Loucy (cell line): ENCODE results near the gene CENPX.

Source experiments
- H2AFZ ChIP-seq: fragments of 200-600 bp; sonication (generic); 2 replicates; pipeline ENCODE4 v1.6.0; 2016; ENCODE audit warnings: antibody characterized with exemption, mild to moderate bottlenecking, low read length, moderate library complexity
- H3F3A ChIP-seq: fragments of 200-600 bp; 2 replicates; pipeline ENCODE4 v1.6.0; 2016; ENCODE audit warnings: antibody characterized with exemption, low read depth, mild to moderate bottlenecking
- H3K27me3 ChIP-seq: fragments of 200-600 bp; sonication (generic); 2 replicates; pipeline ENCODE4 v1.6.1; 2014; ENCODE audit warnings: low read length, mild to moderate bottlenecking; ENCODE audit not compliant: insufficient read depth, poor library complexity, severe bottlenecking
- H3K36me3 ChIP-seq: fragments of 200-600 bp; sonication (generic); 2 replicates; pipeline ENCODE4 v1.6.1; 2016; ENCODE audit warnings: low read length; ENCODE audit not compliant: insufficient read depth
- H3K4me1 ChIP-seq: fragments of 200-600 bp; sonication (generic); 2 replicates; pipeline ENCODE4 v1.5.1; 2014; ENCODE audit warnings: low read length, mild to moderate bottlenecking; ENCODE audit not compliant: insufficient read depth, poor library complexity, severe bottlenecking
- H3K4me2 ChIP-seq: fragments of 200-600 bp; sonication (generic); 2 replicates; pipeline ENCODE4 v1.6.0; 2014; ENCODE audit warnings: antibody characterized with exemption, low read length, low read depth, mild to moderate bottlenecking; ENCODE audit not compliant: poor library complexity, severe bottlenecking
- H3K4me3 ChIP-seq: fragments of 200-600 bp; sonication (generic); 2 replicates; pipeline ENCODE4 v1.5.1; 2014; ENCODE audit warnings: low read length, mild to moderate bottlenecking, mixed read lengths; ENCODE audit not compliant: poor library complexity, severe bottlenecking
- H3K79me2 ChIP-seq: fragments of 200-600 bp; sonication (generic); 2 replicates; pipeline ENCODE4 v1.6.1; 2014; ENCODE audit warnings: low read length; ENCODE audit not compliant: insufficient read depth
- H3K9ac ChIP-seq: fragments of 200-600 bp; sonication (generic); 2 replicates; pipeline ENCODE4 v1.6.0; 2014; ENCODE audit warnings: mild to moderate bottlenecking, low read depth, low read length, moderate library complexity; ENCODE audit not compliant: poor library complexity, severe bottlenecking
- H3K9me2 ChIP-seq: fragments of 200-600 bp; sonication (generic); replicated peaks from 2 replicates; pipeline ENCODE4 v1.6.1; 2016; ENCODE audit warnings: low read depth, low read length, mixed read lengths
- H3K9me3 ChIP-seq: fragments of 200-600 bp; sonication (generic); 2 replicates; pipeline ENCODE4 v1.6.1; 2014; ENCODE audit warnings: mild to moderate bottlenecking, antibody characterized with exemption, low read length, low read depth; ENCODE audit not compliant: insufficient read depth
- H4K20me1 ChIP-seq: fragments of 200-600 bp; sonication (generic); 2 replicates; pipeline ENCODE4 v1.6.0; 2014; ENCODE audit warnings: antibody characterized with exemption, low read length, mild to moderate bottlenecking; ENCODE audit not compliant: insufficient read depth, poor library complexity, severe bottlenecking
- EZH2phosphoT487 ChIP-seq: fragments of 200-600 bp; IDR thresholded peaks from 2 replicates; pipeline ENCODE4 v1.6.1; 2018; ENCODE audit warnings: antibody characterized with exemption, mild to moderate bottlenecking, moderate library complexity, borderline replicate concordance
- TF ChIP-seq, protein P1 (sequence below): fragments of 200-600 bp; sonication (generic); conservative IDR thresholded peaks from 2 replicates; pipeline ENCODE4 v1.5.1; 2014; ENCODE audit warnings: mild to moderate bottlenecking, antibody characterized with exemption, low read length

CENPX gene

DNA sequence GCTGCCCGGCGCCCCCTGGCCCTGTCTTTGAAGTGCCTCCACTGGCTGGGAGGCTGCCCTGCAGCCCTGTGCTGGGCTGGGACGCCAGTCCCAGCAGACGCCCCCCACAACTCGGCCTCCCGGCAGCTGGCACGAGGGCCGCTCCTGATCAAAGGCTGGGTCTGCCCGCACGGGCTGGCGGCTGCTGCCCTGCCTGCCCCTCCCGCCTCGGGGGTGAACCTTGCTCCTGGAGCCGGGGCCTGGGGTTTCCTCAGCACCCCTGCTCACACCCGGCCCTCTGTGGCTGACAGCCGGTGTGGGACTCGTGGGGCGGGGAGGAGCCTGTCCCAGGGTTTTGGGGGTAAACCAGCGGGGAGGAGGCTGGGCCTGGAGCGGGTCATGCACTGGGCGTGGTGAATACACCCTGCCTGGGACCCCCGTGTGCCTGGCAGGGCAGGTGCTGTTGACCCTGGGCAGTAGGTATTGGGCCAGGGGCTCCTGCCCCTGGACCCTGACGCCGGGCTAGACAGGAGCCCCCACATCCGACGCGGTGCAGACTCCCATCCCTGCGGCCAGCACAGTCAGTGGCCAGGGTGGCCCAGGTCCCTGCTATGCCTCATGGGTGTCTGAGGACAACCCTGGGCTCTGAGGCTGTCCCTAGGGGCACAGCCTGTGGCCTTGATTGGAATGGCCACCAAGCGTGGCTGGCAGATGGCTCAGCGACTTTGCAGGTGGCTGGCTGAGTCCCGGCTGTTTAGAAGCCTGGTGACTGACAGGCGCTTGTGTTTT, 21.7 kb downstream of the CENPX start:
- H3K9me3 ChIP-seq = no peaks in the 10 kb centered on the region

DNA sequence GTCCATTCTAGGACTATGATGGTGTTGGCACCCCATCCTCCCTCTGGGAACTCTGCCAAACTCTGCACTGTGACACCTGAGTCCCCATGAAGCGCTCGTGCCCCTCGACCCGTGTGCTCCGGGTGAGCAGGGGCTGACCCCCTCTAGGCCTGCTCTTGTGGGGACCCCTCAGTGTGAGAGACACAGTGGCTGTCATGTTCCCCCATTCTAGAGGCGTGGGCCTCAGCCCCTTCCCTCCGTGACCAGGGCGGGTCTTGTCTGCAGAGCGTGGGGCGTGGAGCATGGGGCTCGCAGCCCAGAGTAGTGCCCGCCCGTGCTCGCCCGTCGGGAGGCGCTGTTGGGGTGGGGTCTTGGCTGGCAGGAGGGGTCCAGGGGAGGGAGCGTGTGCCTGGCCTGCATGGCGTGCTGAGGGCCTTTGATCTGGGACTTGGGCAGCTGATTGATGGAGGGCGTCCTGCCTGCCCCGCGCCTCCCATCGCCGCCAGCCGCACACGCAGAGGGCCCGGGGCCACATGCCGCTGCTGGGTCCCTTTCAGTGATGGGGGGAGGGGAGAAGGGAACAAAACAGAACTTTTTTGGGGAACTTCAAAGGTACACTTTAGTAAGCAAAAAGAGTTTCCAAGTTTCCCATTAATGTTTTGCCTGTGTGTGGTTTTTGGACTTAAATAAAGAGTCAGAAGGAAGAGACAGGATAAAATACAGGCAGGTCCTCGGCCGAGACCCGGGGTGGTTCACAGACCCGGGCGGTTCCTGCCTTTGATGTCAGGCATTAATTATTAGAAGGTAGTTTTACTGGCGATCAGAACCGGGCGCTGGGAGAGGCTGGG, 22.5 kb downstream of the CENPX start:
- H3K79me2 ChIP-seq = no peaks in the 10 kb centered on the region
- H2AFZ ChIP-seq = no peak overlapping the region
- H3F3A ChIP-seq = no peaks in the 10 kb centered on the region
- no peaks in the 10 kb centered on the region for H3K27me3 ChIP-seq
- no peaks in the 10 kb centered on the region for H3K36me3 ChIP-seq
- H3K9me3 ChIP-seq = no peaks in the 10 kb centered on the region
- H3K4me1 ChIP-seq = no peaks in the 10 kb centered on the region
- H3K4me2 ChIP-seq = no peak overlapping the region
- no peak overlapping the region for H3K9ac ChIP-seq
- no peaks in the 10 kb centered on the region for H4K20me1 ChIP-seq
- no peaks in the 10 kb centered on the region for H3K9me2 ChIP-seq
- no peak overlapping the region for H3K4me3 ChIP-seq
- TF ChIP-seq, protein P1, sequence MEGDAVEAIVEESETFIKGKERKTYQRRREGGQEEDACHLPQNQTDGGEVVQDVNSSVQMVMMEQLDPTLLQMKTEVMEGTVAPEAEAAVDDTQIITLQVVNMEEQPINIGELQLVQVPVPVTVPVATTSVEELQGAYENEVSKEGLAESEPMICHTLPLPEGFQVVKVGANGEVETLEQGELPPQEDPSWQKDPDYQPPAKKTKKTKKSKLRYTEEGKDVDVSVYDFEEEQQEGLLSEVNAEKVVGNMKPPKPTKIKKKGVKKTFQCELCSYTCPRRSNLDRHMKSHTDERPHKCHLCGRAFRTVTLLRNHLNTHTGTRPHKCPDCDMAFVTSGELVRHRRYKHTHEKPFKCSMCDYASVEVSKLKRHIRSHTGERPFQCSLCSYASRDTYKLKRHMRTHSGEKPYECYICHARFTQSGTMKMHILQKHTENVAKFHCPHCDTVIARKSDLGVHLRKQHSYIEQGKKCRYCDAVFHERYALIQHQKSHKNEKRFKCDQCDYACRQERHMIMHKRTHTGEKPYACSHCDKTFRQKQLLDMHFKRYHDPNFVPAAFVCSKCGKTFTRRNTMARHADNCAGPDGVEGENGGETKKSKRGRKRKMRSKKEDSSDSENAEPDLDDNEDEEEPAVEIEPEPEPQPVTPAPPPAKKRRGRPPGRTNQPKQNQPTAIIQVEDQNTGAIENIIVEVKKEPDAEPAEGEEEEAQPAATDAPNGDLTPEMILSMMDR = no peak
- no peak for TF ChIP-seq EZH2phosphoT487

More for the DNA sequence above, 21.7 kb downstream of the CENPX start:
- no peaks in the 10 kb centered on the region for H3K27me3 ChIP-seq
- TF ChIP-seq, protein P1 = no peak
- TF ChIP-seq EZH2phosphoT487 = no peak
- H3K4me2 ChIP-seq = no peak overlapping the region
- no peaks in the 10 kb centered on the region for H3K9me2 ChIP-seq
- no peak overlapping the region for H2AFZ ChIP-seq
- no peaks in the 10 kb centered on the region for H3F3A ChIP-seq
- H3K79me2 ChIP-seq = no peaks in the 10 kb centered on the region
- H3K9ac ChIP-seq = no peak overlapping the region
- H3K4me3 ChIP-seq = no peak overlapping the region
- H3K4me1 ChIP-seq = no peaks in the 10 kb centered on the region
- H4K20me1 ChIP-seq = no peaks in the 10 kb centered on the region
- no peaks in the 10 kb centered on the region for H3K36me3 ChIP-seq

DNA sequence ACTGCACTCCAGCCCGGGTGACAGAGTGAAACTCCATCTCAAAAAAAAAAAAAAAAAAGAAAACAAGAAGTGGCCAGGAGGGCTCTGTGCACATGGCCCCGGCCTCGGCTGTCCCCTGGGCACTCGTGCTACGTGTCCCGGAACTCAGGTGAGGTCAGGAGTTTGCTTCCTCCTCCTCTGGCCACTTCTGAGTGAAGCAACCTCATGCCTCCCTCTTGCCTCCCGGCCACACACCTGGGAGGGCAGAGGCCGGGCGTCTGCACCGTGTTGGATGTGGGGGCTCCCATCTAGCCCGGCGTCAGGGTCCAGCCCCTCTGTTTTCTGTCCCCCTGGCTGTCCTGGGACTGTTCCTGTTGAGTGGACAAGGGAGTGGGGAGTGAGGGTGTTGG, 23.1 kb downstream of the CENPX start:
- Histone ChIP-seq H3K4me3 (no peak overlapping the region), H3K9me3 (no peaks in the 10 kb centered on the region), H3K9me2 (no peaks in the 10 kb centered on the region), H3K36me3 (no peaks in the 10 kb centered on the region), H3K4me1 (no peaks in the 10 kb centered on the region), H3F3A (no peaks in the 10 kb centered on the region), H4K20me1 (no peaks in the 10 kb centered on the region), H3K4me2 (no peak overlapping the region), H3K79me2 (no peaks in the 10 kb centered on the region), H2AFZ (no peak overlapping the region), H3K9ac (no peak overlapping the region), H3K27me3 (no peaks in the 10 kb centered on the region)
- TF ChIP-seq EZH2phosphoT487 = no peak
- TF ChIP-seq, protein P1 = no peak
